GM12801 (cell line): ENCODE results near the gene OCLN.

ENCODE experiments used
- CTCF ChIP-seq: IDR thresholded peaks from one replicate; pipeline ENCODE4 v1.5.1; 2011; ENCODE audit warnings: control low read depth; ENCODE audit not compliant: insufficient read length; ENCODE audit errors: extremely low read depth

The OCLN gene

GRCh38 chr5:69467442-69468225 lies 25.0 kb upstream of the OCLN start:
- no peak for TF ChIP-seq CTCF

GRCh38 chr5:69468631-69469030 lies 24.0 kb upstream of the OCLN start:
- TF ChIP-seq CTCF: no peak

GRCh38 chr5:69477170-69477569 lies 15.4 kb upstream of the OCLN start:
- no peak for TF ChIP-seq CTCF

- no peak for TF ChIP-seq CTCF
Observed at GRCh38 chr5:69484891-69485290, 7.7 kb upstream of the OCLN start.

- TF ChIP-seq CTCF: no peak
Observed at GRCh38 chr5:69485471-69485870, 7.1 kb upstream of the OCLN start.

- TF ChIP-seq CTCF: no peak
Observed at GRCh38 chr5:69489246-69489645, 3.3 kb upstream of the OCLN start.

GRCh38 chr5:69491027-69491426 lies 1.6 kb upstream of the OCLN start:
- no peak for TF ChIP-seq CTCF
